HAP-1 (cell line): ENCODE measurements around the gene GATAD2A.

Source experiments
- DNase-seq, 2 experiments: peaks; one replicate each; pipeline ENCODE4 v3.0.0-alpha.2; 2016 to 2020; ENCODE audit warnings: low spot score in 2 of 2
- H3K27me3 ChIP-seq: fragments of 250-450 bp; sonication (Bioruptor Pico); 2 replicates; pipeline ENCODE4 v1.5.1; 2020; ENCODE audit warnings: low read depth, mild to moderate bottlenecking, moderate library complexity
- H3K36me3 ChIP-seq: fragments of 250-450 bp; sonication (Bioruptor Pico); replicated peaks from 2 replicates; pipeline ENCODE4 v1.5.1; 2020; ENCODE audit warnings: mild to moderate bottlenecking
- H3K4me1 ChIP-seq: fragments of 250-450 bp; sonication (Bioruptor Pico); 2 replicates; pipeline ENCODE4 v1.5.1; 2020; ENCODE audit warnings: mild to moderate bottlenecking
- H3K4me3 ChIP-seq: fragments of 250-450 bp; sonication (Bioruptor Pico); 2 replicates; pipeline ENCODE4 v1.5.1; 2020; ENCODE audit warnings: mild to moderate bottlenecking, moderate library complexity
- H3K9me3 ChIP-seq: fragments of 250-450 bp; sonication (Bioruptor Pico); 2 replicates; pipeline ENCODE4 v1.5.1; 2020; ENCODE audit warnings: mild to moderate bottlenecking, moderate library complexity
- in situ Hi-C: fragments of 300-500 bp; cut with MboI; formaldehyde crosslinking; loops from 3 replicates; pipeline ENCODE4 v1.14.3; 2020; ENCODE audit warnings: low sequenced_read_pairs, inconsistent platforms, mixed read lengths

The GATAD2A gene

DNA sequence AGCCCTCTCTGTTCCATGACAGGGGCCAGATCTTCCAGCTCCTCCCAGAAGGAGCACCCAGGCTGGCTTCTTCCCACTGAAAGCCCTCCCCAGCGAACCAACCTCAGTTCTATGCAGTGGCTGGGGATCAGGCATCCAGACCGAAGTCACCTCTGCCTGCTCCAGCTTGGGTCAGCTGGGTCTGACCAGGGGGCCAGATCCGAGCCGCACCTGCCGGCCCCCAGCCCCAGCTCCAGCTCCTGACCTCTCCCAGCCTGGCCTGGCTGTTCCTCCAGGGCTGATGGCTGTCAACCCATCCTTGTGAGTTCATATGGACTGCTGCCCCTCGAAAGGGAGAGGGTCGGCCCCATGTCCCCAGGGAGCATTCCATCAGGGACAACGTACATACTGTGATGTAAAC, 101.9 kb downstream of the GATAD2A start:
- H3K4me1 ChIP-seq: no peaks in the 10 kb centered on the region
- peaks cover 42% of the 10 kb centered on the region for H3K36me3 ChIP-seq
- no peaks in the 10 kb centered on the region for H3K9me3 ChIP-seq
- no peak for DNase-seq
- no peak overlapping the region for H3K4me3 ChIP-seq
- no peaks in the 10 kb centered on the region for H3K27me3 ChIP-seq
- in situ Hi-C loops: no loop called here

DNA sequence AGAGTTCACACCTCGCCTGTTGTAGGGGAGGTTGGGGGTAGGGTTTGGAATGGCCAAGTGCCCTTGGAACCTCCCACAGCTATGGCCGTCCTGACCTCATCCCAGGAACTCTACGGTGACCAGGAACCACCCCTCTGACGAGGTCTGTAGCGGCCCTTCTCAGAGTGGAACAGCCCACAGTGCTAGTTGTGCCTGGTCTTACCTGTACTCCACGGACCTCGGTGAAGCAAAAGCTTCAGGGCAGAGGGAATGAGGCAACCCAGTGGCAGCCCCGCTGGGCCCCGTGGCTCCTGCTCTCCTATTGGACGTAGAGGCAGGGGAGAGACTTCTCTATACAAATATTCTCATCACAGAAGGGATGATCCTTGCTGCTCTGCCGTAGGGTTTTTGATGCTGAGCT, 102.7 kb downstream of the GATAD2A start:
- H3K27me3 ChIP-seq: no peaks in the 10 kb centered on the region
- no peak overlapping the region for H3K4me3 ChIP-seq
- no peaks in the 10 kb centered on the region for H3K4me1 ChIP-seq
- DNase-seq: no peak
- no peaks in the 10 kb centered on the region for H3K9me3 ChIP-seq
- in situ Hi-C loops: no loop called here
- peaks cover 34% of the 10 kb centered on the region for H3K36me3 ChIP-seq

DNA sequence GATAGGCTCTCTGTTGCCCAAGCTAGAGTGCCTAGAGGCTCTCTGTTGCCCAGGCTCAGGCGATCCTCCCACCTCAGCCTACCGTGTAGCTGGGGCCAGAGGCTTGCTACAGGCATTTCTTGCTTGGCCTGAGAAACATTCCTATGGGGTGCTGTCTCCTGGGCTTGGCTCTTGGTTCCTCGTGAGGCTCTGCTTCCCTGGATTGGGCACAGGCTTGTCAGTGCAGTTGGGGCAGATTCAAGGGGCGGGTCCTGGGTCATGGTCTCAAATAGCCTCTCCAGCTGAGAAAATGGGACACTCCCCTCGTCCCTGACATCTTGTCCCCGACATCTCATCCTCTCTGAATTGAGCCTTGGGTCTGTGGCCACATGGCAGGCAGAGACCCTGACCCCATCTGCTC, 105.0 kb downstream of the GATAD2A start:
- Histone ChIP-seq H3K27me3 (no peaks in the 10 kb centered on the region), H3K4me3 (no peak overlapping the region), H3K9me3 (no peaks in the 10 kb centered on the region), H3K4me1 (peaks cover 1% of the 10 kb centered on the region; the same call in 1 of the 2 replicates), H3K36me3 (peaks cover 14% of the 10 kb centered on the region)
- DNase-seq: no peak
- in situ Hi-C loops: no loop called here

DNA sequence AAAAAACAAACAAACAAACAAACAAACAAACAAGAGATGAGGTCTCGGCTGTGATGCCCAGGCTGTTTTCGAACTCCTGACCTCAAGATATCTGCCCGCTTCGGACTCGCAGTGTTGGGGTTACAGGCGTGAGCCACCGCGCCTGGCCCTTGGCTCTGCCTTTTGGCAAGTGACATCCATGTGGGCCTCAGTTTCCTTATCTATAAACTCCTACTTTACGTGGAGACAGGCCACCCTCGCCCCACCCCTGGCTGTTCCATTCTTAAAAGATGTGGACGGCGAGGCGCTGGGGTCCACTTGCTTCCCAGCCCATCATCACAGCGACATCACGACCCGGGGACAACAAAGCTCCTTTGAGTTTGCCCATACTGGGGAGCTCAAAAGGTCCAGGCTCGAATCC, 108.2 kb downstream of the GATAD2A start:
- no peak for DNase-seq
- in situ Hi-C loops: no loop called here
- Histone ChIP-seq H3K9me3 (no peaks in the 10 kb centered on the region), H3K36me3 (no peaks in the 10 kb centered on the region), H3K4me3 (no peak overlapping the region), H3K27me3 (no peaks in the 10 kb centered on the region), H3K4me1 (peaks cover 10% of the 10 kb centered on the region)

DNA sequence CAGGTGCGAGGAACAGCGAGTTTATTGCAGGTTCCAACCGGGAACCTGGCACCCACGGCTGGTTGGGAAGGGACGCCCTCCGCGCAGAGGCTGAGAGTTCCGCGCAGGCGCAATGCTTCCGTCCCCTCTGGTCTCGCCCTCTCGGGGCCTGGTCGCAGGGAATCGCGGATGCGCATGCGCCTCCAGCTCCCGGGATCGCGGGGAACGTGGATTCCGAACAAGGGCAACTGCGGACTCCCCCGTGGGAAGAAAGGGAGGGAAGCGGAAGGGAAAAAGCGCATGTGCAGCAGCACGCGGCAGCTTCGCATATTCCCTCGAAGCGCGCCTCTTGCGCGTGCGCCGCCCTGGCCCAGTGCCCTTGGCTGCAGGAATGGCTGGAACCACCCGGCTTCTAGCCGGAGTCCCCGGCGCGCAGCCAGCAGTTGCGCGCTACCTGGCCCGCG, 108.8 kb downstream of the GATAD2A start:
- H3K4me1 ChIP-seq: peaks cover 10% of the 10 kb centered on the region
- no peak overlapping the region for H3K4me3 ChIP-seq
- peaks cover 1% of the 10 kb centered on the region; the same call in 1 of the 2 replicates for H3K36me3 ChIP-seq
- no peaks in the 10 kb centered on the region for H3K9me3 ChIP-seq
- in situ Hi-C loops: no loop called here
- DNase-seq: no peak
- H3K27me3 ChIP-seq: no peaks in the 10 kb centered on the region

DNA sequence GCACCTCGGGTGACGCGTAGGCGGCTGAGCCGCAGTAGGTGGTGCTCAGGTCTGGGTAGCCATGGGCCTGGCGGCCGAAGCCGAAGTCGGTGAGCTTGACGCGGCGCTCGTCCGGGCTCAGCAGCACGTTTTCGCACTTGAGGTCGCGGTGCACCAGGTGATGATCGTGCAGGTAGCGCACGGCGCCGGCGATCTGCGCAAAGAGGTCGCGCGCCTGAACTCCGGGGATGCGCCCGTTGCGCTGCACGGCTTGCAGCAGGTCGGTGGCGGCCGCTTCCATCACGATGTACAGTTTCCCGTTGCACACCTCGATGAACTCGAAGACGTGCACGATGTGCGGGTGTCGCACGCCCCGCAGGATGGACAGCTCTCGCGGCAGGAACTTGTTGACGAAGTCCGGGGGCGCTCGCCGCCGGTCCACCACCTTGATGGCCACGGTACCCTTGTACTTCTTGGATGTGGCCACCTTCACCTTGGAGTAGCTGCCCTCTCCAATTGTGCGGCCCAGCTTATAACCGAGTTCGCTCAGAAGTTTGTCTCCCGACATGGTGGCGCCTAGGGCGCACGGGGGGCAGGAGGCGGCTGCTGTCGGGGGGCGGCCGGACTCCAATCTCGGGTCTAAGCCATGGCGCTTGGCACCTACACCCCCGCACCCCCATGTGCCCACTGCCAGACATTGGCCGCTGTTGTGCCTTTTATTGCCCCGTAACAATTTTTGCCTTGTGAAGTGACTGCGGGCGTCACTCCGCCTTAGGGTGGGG, 109.6 kb downstream of the GATAD2A start, which contains the start of gene TSSK6:
TSSK6 (minus strand) TSS at position 668 of the 761 bp plus-strand sequence; CDS start at position 547, 121 bp downstream.
- H3K4me3 ChIP-seq: peak within 1 kb of the TSS; percentile 82
- H3K9me3 ChIP-seq: no peaks in the 10 kb centered on the region
- H3K27me3 ChIP-seq: no peaks in the 10 kb centered on the region
- peaks cover 7% of the 10 kb centered on the region for H3K36me3 ChIP-seq
- in situ Hi-C loops: no loop called here
- DNase-seq: no peak
- H3K4me1 ChIP-seq: peaks cover 10% of the 10 kb centered on the region

DNA sequence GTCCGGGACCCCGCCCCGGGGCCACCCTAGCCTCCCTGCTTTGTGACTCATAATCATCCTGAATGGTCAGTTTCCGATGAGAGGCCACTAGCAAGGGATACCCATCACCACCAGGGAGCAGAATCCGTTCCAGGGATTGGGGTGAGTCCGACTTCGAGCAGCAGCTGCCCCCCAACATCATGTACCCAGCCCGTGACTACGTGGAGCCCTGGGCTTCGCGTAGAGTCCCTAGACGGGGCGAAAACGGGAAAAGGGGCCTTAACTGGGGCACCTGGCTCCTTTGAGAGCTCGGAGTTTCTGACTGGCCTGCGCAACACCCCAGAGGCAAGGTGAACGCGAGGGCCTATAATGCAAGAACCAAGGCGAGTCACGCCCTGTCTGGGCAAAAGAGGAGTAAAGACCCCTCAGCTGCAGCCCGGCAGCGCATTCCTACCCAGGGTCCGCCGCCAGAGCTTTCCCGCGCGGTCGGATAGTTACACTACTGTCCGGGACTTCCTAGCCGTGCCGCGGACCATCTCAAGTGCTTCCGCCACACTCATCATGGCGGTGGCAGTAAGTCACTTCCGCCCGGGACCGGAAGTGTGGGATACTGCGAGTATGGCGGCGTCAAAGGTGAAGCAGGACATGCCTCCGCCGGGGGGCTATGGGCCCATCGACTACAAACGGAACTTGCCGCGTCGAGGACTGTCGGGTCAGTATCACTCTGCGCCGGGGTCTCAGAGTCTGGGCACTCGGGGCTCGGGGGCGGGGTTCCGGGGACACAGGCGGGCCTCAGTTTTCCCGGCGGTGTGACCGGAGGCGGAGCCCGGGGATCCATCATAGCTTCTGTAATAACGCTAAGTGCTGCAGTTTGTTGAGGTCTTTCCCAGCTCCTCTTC, 110.4 kb downstream of the GATAD2A start, which contains the start of gene NDUFA13:
NDUFA13 (plus strand) TSS at position 584 of the 878 bp plus-strand sequence; CDS start at position 598, 14 bp downstream.
- Histone ChIP-seq H3K9me3 (no peaks in the 10 kb centered on the region), H3K4me1 (peaks cover 10% of the 10 kb centered on the region), H3K27me3 (no peaks in the 10 kb centered on the region), H3K4me3 (peak within 1 kb of the TSS; percentile 82), H3K36me3 (peaks cover 14% of the 10 kb centered on the region)
- in situ Hi-C loops: no loop called here
- DNase-seq: peak; percentile 80 to 95

DNA sequence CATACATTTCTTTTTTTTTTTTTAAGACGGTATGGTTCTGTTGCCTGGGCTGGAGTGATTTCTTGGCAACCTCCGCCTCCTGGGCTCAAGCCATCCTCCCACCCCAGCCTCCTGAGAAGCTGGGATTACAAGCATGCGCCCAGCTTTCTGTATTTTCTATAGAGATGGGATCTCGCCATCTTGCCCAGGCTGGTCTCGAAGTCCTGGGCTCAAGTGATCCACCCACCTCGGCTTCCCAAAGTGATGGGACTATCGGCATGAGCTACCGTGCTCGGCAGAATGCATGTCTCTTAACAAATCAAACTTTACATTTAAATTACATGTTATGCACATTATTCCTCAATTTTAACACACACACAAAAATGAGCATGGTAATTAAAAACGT, 111.8 kb downstream of the GATAD2A start:
- Histone ChIP-seq H3K4me3 (peak overlapping the region; percentile 82), H3K27me3 (no peaks in the 10 kb centered on the region), H3K36me3 (peaks cover 17% of the 10 kb centered on the region), H3K9me3 (no peaks in the 10 kb centered on the region), H3K4me1 (peaks cover 10% of the 10 kb centered on the region)
- in situ Hi-C loops: no loop called here
- no peak for DNase-seq

DNA sequence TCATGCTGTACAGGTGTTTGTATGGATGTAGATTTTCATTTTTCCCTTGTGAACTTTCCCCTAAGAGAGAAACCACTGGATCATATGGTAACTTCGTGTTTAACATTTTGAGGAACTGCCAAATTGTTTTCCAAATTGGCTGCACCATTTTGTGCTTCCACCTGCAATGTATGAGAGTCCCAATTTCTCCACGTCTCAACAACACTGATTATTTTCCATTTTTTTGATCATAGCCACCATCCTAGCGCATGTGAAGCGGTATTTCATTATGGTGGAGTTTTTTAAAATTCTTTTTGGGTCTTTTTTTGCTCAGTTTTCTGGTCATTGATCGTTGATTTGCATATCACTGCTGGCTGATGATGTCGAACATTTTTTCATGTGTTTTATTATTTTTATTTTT, 115.5 kb downstream of the GATAD2A start:
- H3K4me1 ChIP-seq: peaks cover 6% of the 10 kb centered on the region; the same call in 1 of the 2 replicates
- H3K36me3 ChIP-seq: peaks cover 35% of the 10 kb centered on the region
- H3K4me3 ChIP-seq: no peak overlapping the region
- in situ Hi-C loops: no loop called here
- no peaks in the 10 kb centered on the region for H3K9me3 ChIP-seq
- H3K27me3 ChIP-seq: no peaks in the 10 kb centered on the region
- DNase-seq: no peak

DNA sequence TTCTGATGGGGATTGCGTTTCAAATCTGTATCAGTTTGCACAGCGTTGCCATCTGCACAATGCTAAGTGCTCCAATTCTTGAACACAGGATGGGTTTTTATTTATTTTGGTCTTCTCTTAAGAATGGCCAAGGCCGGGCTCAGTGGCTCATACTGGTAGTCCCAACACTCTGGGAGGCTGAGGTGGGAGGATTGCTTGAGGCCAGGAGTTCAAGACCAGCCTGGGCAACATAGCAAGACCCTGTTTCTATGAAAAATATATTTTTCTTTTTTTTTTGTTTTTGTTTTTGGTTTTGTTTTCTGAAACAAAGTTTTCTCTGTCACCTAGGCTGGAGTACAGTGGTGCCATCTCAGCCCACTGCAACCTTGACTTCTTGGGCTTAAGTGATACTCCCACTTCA, 117.7 kb downstream of the GATAD2A start:
- Histone ChIP-seq H3K27me3 (no peaks in the 10 kb centered on the region), H3K4me1 (no peaks in the 10 kb centered on the region), H3K4me3 (no peak overlapping the region), H3K36me3 (peaks cover 45% of the 10 kb centered on the region), H3K9me3 (no peaks in the 10 kb centered on the region)
- no peak for DNase-seq
- in situ Hi-C loops: no loop called here

DNA sequence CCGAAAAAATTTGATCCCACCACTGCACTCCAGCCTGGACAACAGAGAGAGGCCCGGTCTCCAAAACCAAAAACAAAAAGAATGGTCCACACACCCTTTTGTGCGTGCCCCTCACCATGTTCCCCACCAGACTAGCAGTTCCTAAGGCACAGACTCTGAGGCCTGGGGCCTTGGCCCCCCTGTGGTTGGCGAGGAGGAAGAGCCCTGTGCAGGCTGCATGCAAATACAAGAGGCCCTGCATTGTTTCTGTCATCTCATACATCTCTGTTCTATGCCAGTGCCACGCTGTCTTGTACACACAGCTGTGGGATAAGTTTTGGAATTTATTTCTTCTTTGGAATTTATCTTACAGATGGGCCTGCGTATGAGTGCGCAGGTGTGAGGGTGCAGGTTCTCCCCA, 118.6 kb downstream of the GATAD2A start:
- H3K36me3 ChIP-seq: peaks cover 48% of the 10 kb centered on the region
- no peak overlapping the region for H3K4me3 ChIP-seq

DNA sequence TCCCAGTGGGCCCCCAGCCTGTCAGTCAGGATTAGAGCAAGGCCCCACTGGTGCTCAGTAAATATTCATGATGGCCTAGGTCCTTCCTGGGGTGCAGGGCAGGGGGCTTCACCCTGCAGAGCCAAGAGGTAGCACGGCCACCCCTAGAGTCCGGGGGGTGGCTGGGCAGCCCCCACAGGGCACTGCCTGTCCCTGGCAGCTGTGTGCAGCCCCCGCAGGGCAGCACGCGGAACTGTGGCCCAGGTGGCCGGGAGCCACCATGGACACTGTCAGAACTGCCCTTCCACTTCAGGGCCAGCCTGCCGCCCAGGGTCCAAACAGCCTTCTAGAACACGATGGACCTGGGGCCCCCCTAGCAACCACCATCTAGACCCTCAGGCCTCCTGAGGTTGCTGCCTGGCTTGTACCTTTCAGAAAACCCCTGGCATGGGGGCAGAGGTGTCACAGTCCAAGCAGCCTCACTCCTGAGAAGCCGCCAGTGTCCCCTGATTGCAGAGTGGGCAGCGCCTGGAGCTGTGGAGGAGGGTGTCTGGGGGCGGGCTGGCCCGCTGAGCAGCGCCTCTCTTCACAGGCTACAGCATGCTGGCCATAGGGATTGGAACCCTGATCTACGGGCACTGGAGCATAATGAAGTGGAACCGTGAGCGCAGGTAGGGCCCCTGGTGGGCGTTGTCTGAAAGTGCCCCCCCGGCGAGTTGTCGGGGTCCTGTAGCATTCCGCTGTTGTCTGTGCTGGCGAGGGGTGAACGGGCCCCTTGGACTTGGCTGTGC, 120.3 kb downstream of the GATAD2A start:
- in situ Hi-C loops: loop anchor here (25.0 kb wide), 1 partner anchor 437 kb away; no protein-coding TSS in a partner anchor
- H3K4me3 ChIP-seq: no peak overlapping the region
- no peaks in the 10 kb centered on the region for H3K4me1 ChIP-seq
- H3K9me3 ChIP-seq: no peaks in the 10 kb centered on the region
- H3K27me3 ChIP-seq: no peaks in the 10 kb centered on the region
- H3K36me3 ChIP-seq: peaks cover 35% of the 10 kb centered on the region
- DNase-seq: no peak

More for the DNA sequence above, 118.6 kb downstream of the GATAD2A start:
- no peaks in the 10 kb centered on the region for H3K27me3 ChIP-seq
- DNase-seq: no peak
- in situ Hi-C loops: no loop called here
- H3K4me1 ChIP-seq: no peaks in the 10 kb centered on the region
- H3K9me3 ChIP-seq: no peaks in the 10 kb centered on the region
